Neural progenitor cell (in vitro differentiated cells): ENCODE data around the gene HOXA13.

Source experiments
- CTCF ChIP-seq: fragments of 200-600 bp; sonication (generic); IDR thresholded peaks from 2 replicates; pipeline ENCODE4 v1.5.1; 2017; ENCODE audit warnings: antibody characterized with exemption, mild to moderate bottlenecking
- EZH2 ChIP-seq: fragments of 200-600 bp; sonication (generic); IDR thresholded peaks from 2 replicates; pipeline ENCODE4 v1.6.1; 2017; ENCODE audit warnings: antibody characterized with exemption, mild to moderate bottlenecking, moderate library complexity
- EZH2phosphoT487 ChIP-seq: fragments of 200-600 bp; sonication (generic); IDR thresholded peaks from 2 replicates; pipeline ENCODE4 v1.6.1; 2017; ENCODE audit warnings: antibody characterized with exemption

DNA sequence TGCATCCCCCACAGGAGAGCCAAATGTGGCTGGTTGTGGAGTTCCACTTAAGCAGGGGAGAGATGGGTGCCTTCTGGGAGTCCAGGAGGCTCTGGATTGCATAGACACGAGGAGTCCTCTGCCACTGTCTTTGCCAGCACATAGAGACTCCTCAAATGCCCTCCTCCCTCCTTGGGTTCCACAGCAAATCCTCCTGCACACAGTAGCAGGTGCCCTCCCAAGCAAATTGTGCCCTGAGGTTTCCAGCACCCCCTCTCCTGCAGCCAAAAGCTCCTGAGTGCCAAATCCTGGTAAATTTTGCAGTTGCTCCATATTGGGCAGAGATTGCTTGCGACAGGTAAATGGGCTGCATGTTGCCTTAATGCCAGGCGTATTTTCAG is 48.5 kb upstream of the HOXA13 start:
- TF ChIP-seq CTCF (no peak), EZH2 (no peak), EZH2phosphoT487 (no peak)
